Endothelial cell of umbilical vein (primary cell): ENCODE data around the gene CDHR4.

ENCODE experiments used
- CTCF ChIP-seq, 2 donors: IDR thresholded peaks; 1 replicate in 1 of 2; 2 replicates in 1 of 2; pipeline ENCODE4 v1.5.1; 2011; ENCODE audit warnings: low read length in 2 of 2, mild to moderate bottlenecking in 2 of 2, moderate library complexity in 2 of 2, control low read depth in 1 of 2, inconsistent platforms in 1 of 2, low read depth in 1 of 2; ENCODE audit not compliant: insufficient read depth in 1 of 2; ENCODE audit errors: extremely low read depth in 1 of 2
- EZH2 ChIP-seq: IDR thresholded peaks from 2 replicates; pipeline ENCODE4 v1.6.1; 2012; ENCODE audit warnings: borderline replicate concordance, low read depth, mild to moderate bottlenecking, moderate library complexity, low read length, inconsistent platforms; ENCODE audit not compliant: severe bottlenecking
- GATA2 ChIP-seq: IDR thresholded peaks from 2 replicates; pipeline ENCODE4 v1.7.0; 2011; ENCODE audit warnings: low read depth, mild to moderate bottlenecking, moderate library complexity, mixed read lengths, low read length; ENCODE audit not compliant: insufficient read length, insufficient read depth
- MAX ChIP-seq: IDR thresholded peaks from 2 replicates; pipeline ENCODE4 v1.6.1; 2011; ENCODE audit not compliant: insufficient read depth, insufficient read length
- POLR2A ChIP-seq: IDR thresholded peaks from 2 replicates; pipeline ENCODE4 v1.6.1; 2012; ENCODE audit warnings: low read depth, mild to moderate bottlenecking, control low read depth, low read length
- POLR2AphosphoS5 ChIP-seq: IDR thresholded peaks from 2 replicates; pipeline ENCODE4 v1.6.1; 2012; ENCODE audit warnings: low read depth, mild to moderate bottlenecking, control low read depth, low read length, moderate library complexity; ENCODE audit not compliant: insufficient read depth

- no peak for TF ChIP-seq CTCF (IDR thresholded peaks at IDR 0.05; ENCODE audit: extremely low read depth in 1 of 2, insufficient read depth in 1 of 2, low read depth in 1 of 2, low read length in 2 of 2)
- no peak for TF ChIP-seq EZH2
- no peak for TF ChIP-seq POLR2A
- TF ChIP-seq MAX = no peak
- TF ChIP-seq POLR2AphosphoS5 = no peak
- no peak for TF ChIP-seq GATA2
These were observed 11.6 kb downstream of the CDHR4 start for GRCh38 chr3:49788056-49788455.
